HFF-Myc (cell line): ENCODE measurements around the gene GPR39.

Source experiments
- DNase-seq: peaks from one replicate; pipeline ENCODE4 v3.0.0-alpha.2; 2011; ENCODE audit warnings: low read depth; ENCODE audit errors: extremely low read depth
- H3K4me3 ChIP-seq: replicated peaks from 2 replicates; pipeline ENCODE4 v1.5.1; 2011; ENCODE audit warnings: low read depth, mild to moderate bottlenecking, control low read depth, low read length
- CTCF ChIP-seq: IDR thresholded peaks from 2 replicates; pipeline ENCODE4 v1.5.1; 2012; ENCODE audit warnings: mild to moderate bottlenecking, low read depth, low read length, control low read depth; ENCODE audit errors: missing control alignments

The GPR39 gene

GRCh38 chr2:132618734-132619133, 202.1 kb downstream of the GPR39 start:
- no peak overlapping the region for H3K4me3 ChIP-seq
- DNase-seq, result no peak
- TF ChIP-seq CTCF, result no peak

- no peak for TF ChIP-seq CTCF
Observed at GRCh38 chr2:132620115-132620514, 203.5 kb downstream of the GPR39 start.

GRCh38 chr2:132621131-132621875, 204.7 kb downstream of the GPR39 start:
- no peak for TF ChIP-seq CTCF
- no peak for DNase-seq
- no peak overlapping the region for H3K4me3 ChIP-seq

More at GRCh38 chr2:132620115-132620514, 203.5 kb downstream of the GPR39 start:
- no peak for DNase-seq
- H3K4me3 ChIP-seq, result no peak overlapping the region

- no peak for DNase-seq
- no peak for TF ChIP-seq CTCF
- no peak overlapping the region for H3K4me3 ChIP-seq
Observed at GRCh38 chr2:132623096-132623839, 206.7 kb downstream of the GPR39 start.

GRCh38 chr2:132627536-132627935, 210.9 kb downstream of the GPR39 start:
- DNase-seq, result no peak
- no peak overlapping the region for H3K4me3 ChIP-seq
- no peak for TF ChIP-seq CTCF

- no peak overlapping the region for H3K4me3 ChIP-seq
- DNase-seq, result no peak
- no peak for TF ChIP-seq CTCF
Observed at GRCh38 chr2:132632000-132632649, 215.5 kb downstream of the GPR39 start.
